Suprapubic skin (tissue), 4 donors: Measurements from ENCODE around the gene SORCS3. TPM values are rescaled to one million over a fixed set of nuclear protein-coding genes. Genes with fewer than 3 reads are reported as not detected.

Experiments
- DNase-seq, 2 donors: peaks; one replicate each; pipeline ENCODE4 v3.0.0-alpha.2; 2019; ENCODE audit warnings: low spot score in 2 of 2
- H3K27ac ChIP-seq: fragments of 200-600 bp; sonication (generic); one replicate; pipeline ENCODE4 v1.5.1; 2019
- H3K27me3 ChIP-seq: fragments of 200-600 bp; sonication (generic); one replicate; pipeline ENCODE4 v1.5.1; 2019
- H3K36me3 ChIP-seq: fragments of 200-600 bp; sonication (generic); one replicate; pipeline ENCODE4 v1.5.1; 2019
- H3K4me1 ChIP-seq: fragments of 200-600 bp; sonication (generic); one replicate; pipeline ENCODE4 v1.5.1; 2019
- H3K4me3 ChIP-seq: fragments of 200-600 bp; sonication (generic); one replicate; pipeline ENCODE4 v1.5.1; 2019; ENCODE audit warnings: mild to moderate bottlenecking
- H3K9me3 ChIP-seq: fragments of 200-600 bp; sonication (generic); one replicate; pipeline ENCODE4 v1.5.1; 2019
- CTCF ChIP-seq, 2 donors: fragments of 200-600 bp in 1 of 2; fragments of 450-650 bp in 1 of 2; sonication (generic) in 1 of 2; IDR thresholded peaks; one replicate each; pipeline ENCODE4 v1.5.1; 2016 to 2019; ENCODE audit warnings: antibody characterized with exemption in 2 of 2, mild to moderate bottlenecking in 1 of 2, moderate library complexity in 1 of 2
- EP300 ChIP-seq: sonication (generic); formaldehyde crosslinking; IDR thresholded peaks from one replicate; pipeline ENCODE4 v1.6.1; 2017; ENCODE audit warnings: antibody characterized with exemption
- POLR2A ChIP-seq, 2 donors: fragments of 450-650 bp; IDR thresholded peaks; one replicate each; pipeline ENCODE4 v1.6.1; 2017; ENCODE audit warnings: antibody characterized with exemption in 2 of 2, mild to moderate bottlenecking in 2 of 2, moderate library complexity in 2 of 2
- POLR2AphosphoS5 ChIP-seq, 3 donors: sonication (generic); formaldehyde crosslinking; IDR thresholded peaks; one replicate each; pipeline ENCODE4 v1.6.1; 2017; ENCODE audit warnings: antibody characterized with exemption in 3 of 3
- WGBS: methylation state at CpG from one replicate; pipeline ENCODE4 v1.1.5; 2018; 5-methylcytosine and 5-hydroxymethylcytosine counted together
- total RNA-seq, 4 donors: library from RNA; depleted of rRNA; stranded (reverse); fragments of >200 nt; gene quantifications; one replicate each; pipeline ENCODE4 v1.1.0, GENCODE V29; 2016

The SORCS3 gene
- total RNA-seq, 4 donors from 2014 or later, result 0.16 to 0.19 (median 0.18) TPM

- Histone ChIP-seq H3K9me3 (no peaks in the 10 kb centered on the region), H3K4me1 (no peaks in the 10 kb centered on the region), H3K27ac (no peak overlapping the region), H3K4me3 (no peak overlapping the region), H3K36me3 (no peaks in the 10 kb centered on the region), H3K27me3 (no peaks in the 10 kb centered on the region)
- no peak for DNase-seq
- WGBS, result 41% methylated on average over 2 of the region's 2 CpGs
- TF ChIP-seq CTCF (IDR thresholded peaks at IDR 0.05) (no peak), EP300 (no peak), POLR2AphosphoS5 (IDR thresholded peaks at IDR 0.05) (no peak), POLR2A (IDR thresholded peaks at IDR 0.05) (no peak)
These were observed 463.2 kb downstream of the SORCS3 start for GRCh38 chr10:105104297-105104696.

GRCh38 chr10:105109164-105109563 lies 468.1 kb downstream of the SORCS3 start:
- no peaks in the 10 kb centered on the region for H3K4me1 ChIP-seq
- H3K9me3 ChIP-seq, result no peaks in the 10 kb centered on the region
- no peak overlapping the region for H3K27ac ChIP-seq
- H3K27me3 ChIP-seq, result no peaks in the 10 kb centered on the region
- DNase-seq, result no peak
- TF ChIP-seq CTCF (IDR thresholded peaks at IDR 0.05), result no peak
- no peak for TF ChIP-seq EP300
- no peak for TF ChIP-seq POLR2A (IDR thresholded peaks at IDR 0.05)
- no peak for TF ChIP-seq POLR2AphosphoS5 (IDR thresholded peaks at IDR 0.05)
- H3K36me3 ChIP-seq, result no peaks in the 10 kb centered on the region
- 87% methylated on average over 1 of the region's 1 CpG for WGBS
- no peak overlapping the region for H3K4me3 ChIP-seq

- H3K4me1 ChIP-seq, result no peaks in the 10 kb centered on the region
- 57% methylated on average over 6 of the region's 6 CpGs for WGBS
- no peaks in the 10 kb centered on the region for H3K36me3 ChIP-seq
These were observed 471.8 kb downstream of the SORCS3 start for GRCh38 chr10:105112862-105113261.

GRCh38 chr10:105113666-105114065 lies 472.6 kb downstream of the SORCS3 start:
- H3K27me3 ChIP-seq, result no peaks in the 10 kb centered on the region
- DNase-seq, result no peak
- no peak overlapping the region for H3K27ac ChIP-seq
- TF ChIP-seq EP300, result no peak
- no peak for TF ChIP-seq CTCF (IDR thresholded peaks at IDR 0.05)
- no peak for TF ChIP-seq POLR2A (IDR thresholded peaks at IDR 0.05)
- TF ChIP-seq POLR2AphosphoS5 (IDR thresholded peaks at IDR 0.05), result no peak
- no peaks in the 10 kb centered on the region for H3K4me1 ChIP-seq
- H3K4me3 ChIP-seq, result no peak overlapping the region
- no peaks in the 10 kb centered on the region for H3K9me3 ChIP-seq
- 75% methylated on average over 3 of the region's 3 CpGs for WGBS
- no peaks in the 10 kb centered on the region for H3K36me3 ChIP-seq

More at GRCh38 chr10:105112862-105113261, 471.8 kb downstream of the SORCS3 start:
- DNase-seq, result no peak
- Histone ChIP-seq H3K4me3 (no peak overlapping the region), H3K27me3 (no peaks in the 10 kb centered on the region), H3K27ac (no peak overlapping the region), H3K9me3 (no peaks in the 10 kb centered on the region)
- TF ChIP-seq CTCF (IDR thresholded peaks at IDR 0.05), result no peak
- TF ChIP-seq EP300, result no peak
- TF ChIP-seq POLR2A (IDR thresholded peaks at IDR 0.05), result no peak
- no peak for TF ChIP-seq POLR2AphosphoS5 (IDR thresholded peaks at IDR 0.05)

- no peaks in the 10 kb centered on the region for H3K27me3 ChIP-seq
- no peak overlapping the region for H3K4me3 ChIP-seq
- H3K27ac ChIP-seq, result no peak overlapping the region
- no peak for TF ChIP-seq POLR2A (IDR thresholded peaks at IDR 0.05)
- no peak for TF ChIP-seq CTCF (IDR thresholded peaks at IDR 0.05)
- no peak for TF ChIP-seq EP300
- no peak for TF ChIP-seq POLR2AphosphoS5 (IDR thresholded peaks at IDR 0.05)
- H3K36me3 ChIP-seq, result no peaks in the 10 kb centered on the region
- no peaks in the 10 kb centered on the region for H3K9me3 ChIP-seq
- no peaks in the 10 kb centered on the region for H3K4me1 ChIP-seq
- WGBS, result 64% methylated on average over 3 of the region's 3 CpGs
- DNase-seq, result no peak
These were observed 480.7 kb downstream of the SORCS3 start for GRCh38 chr10:105121743-105122142.
